Gastroesophageal sphincter (tissue), 4 donors: ENCODE measurements around the gene CELA2B. TPM values are rescaled to one million over a fixed set of nuclear protein-coding genes. Genes with fewer than 3 reads are reported as not detected.

Experiments
- ATAC-seq: fragments of 150-250 bp; one replicate; pipeline ENCODE4 v1.9.1; 2016; ENCODE audit warnings: mild to moderate bottlenecking, moderate library complexity
- H3K27ac ChIP-seq, 4 donors: fragments of 200-600 bp; sonication (generic) in 3 of 4; 1 replicate in 3 of 4; 2 replicates in 1 of 4; pipeline ENCODE4 v1.5.1; 2016 to 2019
- H3K27me3 ChIP-seq: fragments of 200-600 bp; sonication (generic); one replicate; pipeline ENCODE4 v1.5.1; 2019
- H3K36me3 ChIP-seq, 2 donors: fragments of 200-600 bp; sonication (generic); one replicate each; pipeline ENCODE4 v1.5.1; 2019; ENCODE audit warnings: control low read depth in 1 of 2
- H3K4me1 ChIP-seq, 3 donors: fragments of 200-600 bp; sonication (generic); 1 replicate in 2 of 3; 2 replicates in 1 of 3; pipeline ENCODE4 v1.5.1; 2016 to 2019; ENCODE audit warnings: control low read depth in 2 of 3
- H3K4me3 ChIP-seq, 2 donors: fragments of 200-600 bp; sonication (generic); one replicate each; pipeline ENCODE4 v1.5.1; 2019; ENCODE audit warnings: mild to moderate bottlenecking in 1 of 2, moderate library complexity in 1 of 2
- H3K9me3 ChIP-seq, 3 donors: fragments of 200-600 bp; sonication (generic); one replicate each; pipeline ENCODE4 v1.5.1; 2017 to 2019; ENCODE audit warnings: control low read depth in 2 of 3
- CTCF ChIP-seq, 4 experiments: fragments of 200-600 bp in 2 of 4; fragments of 450-650 bp in 2 of 4; sonication (generic) in 1 of 4; IDR thresholded peaks; one replicate each; pipeline ENCODE4 v1.5.1; 2017 to 2019; ENCODE audit warnings: antibody characterized with exemption in 4 of 4, mild to moderate bottlenecking in 2 of 4, moderate library complexity in 2 of 4
- EP300 ChIP-seq: sonication (generic); formaldehyde crosslinking; IDR thresholded peaks from one replicate; pipeline ENCODE4 v1.6.1; 2017; ENCODE audit warnings: antibody characterized with exemption, mild to moderate bottlenecking
- POLR2A ChIP-seq, 2 donors: fragments of 450-650 bp; IDR thresholded peaks; one replicate each; pipeline ENCODE4 v1.6.1; 2017; ENCODE audit warnings: antibody characterized with exemption in 2 of 2, mild to moderate bottlenecking in 2 of 2, moderate library complexity in 1 of 2
- POLR2AphosphoS5 ChIP-seq: sonication (generic); formaldehyde crosslinking; IDR thresholded peaks from one replicate; pipeline ENCODE4 v1.6.1; 2017; ENCODE audit warnings: antibody characterized with exemption
- WGBS, 2 donors: methylation state at CpG; one replicate each; pipeline ENCODE4 v1.1.5; 2018; ENCODE audit warnings: low coverage in 1 of 2; 5-methylcytosine and 5-hydroxymethylcytosine counted together
- total RNA-seq, 4 donors: library from RNA; depleted of rRNA; stranded (reverse); fragments of >200 nt; gene quantifications; one replicate each; pipeline ENCODE4 v1.1.0, GENCODE V29; 2016

CELA2B gene
- total RNA-seq, 4 donors from 2014 or later: not detected

- Histone ChIP-seq H3K27ac (no peak overlapping the region), H3K36me3 (peaks cover 0 to 6% of the 10 kb centered on the region in 2 donors), H3K9me3 (no peaks in the 10 kb centered on the region), H3K4me3 (no peak overlapping the region), H3K27me3 (no peaks in the 10 kb centered on the region), H3K4me1 (no peaks in the 10 kb centered on the region)
- no peak for ATAC-seq
- TF ChIP-seq CTCF (IDR thresholded peaks at IDR 0.05) (no peak), EP300 (no peak), POLR2AphosphoS5 (no peak), POLR2A (IDR thresholded peaks at IDR 0.05) (no peak)
- 98 to 100% methylated on average over 5 to 10 of the region's 17 CpGs for WGBS, 2 donors
Observed at GRCh38 chr1:15435239-15436077, 40.4 kb upstream of the CELA2B start.

GRCh38 chr1:15436881-15437442 is 38.9 kb upstream of the CELA2B start:
- H3K4me1 ChIP-seq: no peaks in the 10 kb centered on the region
- no peak overlapping the region for H3K4me3 ChIP-seq
- no peak for ATAC-seq
- TF ChIP-seq POLR2A (IDR thresholded peaks at IDR 0.05) (no peak), POLR2AphosphoS5 (no peak), CTCF (IDR thresholded peaks at IDR 0.05) (no peak), EP300 (no peak)
- H3K36me3 ChIP-seq: no peaks in the 10 kb centered on the region
- no peaks in the 10 kb centered on the region for H3K9me3 ChIP-seq
- H3K27ac ChIP-seq: no peak overlapping the region
- WGBS, 2 donors: 98 to 100% methylated on average over 2 to 5 of the region's 6 CpGs
- no peaks in the 10 kb centered on the region for H3K27me3 ChIP-seq

- 93 to 94% methylated on average over 7 to 11 of the region's 14 CpGs for WGBS, 2 donors
- no peaks in the 10 kb centered on the region for H3K4me1 ChIP-seq
Observed at GRCh38 chr1:15439325-15439724, 36.6 kb upstream of the CELA2B start.

DNA sequence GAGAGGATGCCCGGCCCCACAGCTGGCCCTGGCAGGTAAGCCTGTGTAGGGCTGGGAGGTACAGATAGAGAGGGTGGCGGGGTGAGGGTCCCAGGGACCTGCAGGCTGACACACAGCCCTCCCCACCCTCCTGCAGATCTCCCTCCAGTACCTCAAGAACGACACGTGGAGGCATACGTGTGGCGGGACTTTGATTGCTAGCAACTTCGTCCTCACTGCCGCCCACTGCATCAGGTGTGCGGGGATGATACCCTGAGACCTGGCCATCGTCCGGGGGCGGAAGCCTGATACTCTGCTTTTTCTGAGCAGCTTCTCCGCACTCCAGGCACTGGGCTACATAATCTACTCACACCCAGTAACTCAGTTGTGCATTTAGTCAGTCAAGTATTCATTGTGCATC is 35.5 kb upstream of the CELA2B start:
- WGBS, 2 donors: 91% methylated on average over 10 of the region's 13 CpGs; no CpG with 5 or more reads in 1 of the 2 donors
- no peak for TF ChIP-seq POLR2AphosphoS5
- H3K9me3 ChIP-seq: no peaks in the 10 kb centered on the region
- no peak overlapping the region for H3K4me3 ChIP-seq
- no peak overlapping the region for H3K27ac ChIP-seq
- no peaks in the 10 kb centered on the region for H3K27me3 ChIP-seq
- no peaks in the 10 kb centered on the region for H3K4me1 ChIP-seq
- no peaks in the 10 kb centered on the region for H3K36me3 ChIP-seq
- ATAC-seq: no peak

More at GRCh38 chr1:15439325-15439724, 36.6 kb upstream of the CELA2B start:
- no peaks in the 10 kb centered on the region for H3K36me3 ChIP-seq
- TF ChIP-seq CTCF (IDR thresholded peaks at IDR 0.05) (no peak), POLR2AphosphoS5 (no peak), EP300 (no peak), POLR2A (IDR thresholded peaks at IDR 0.05) (no peak)
- no peaks in the 10 kb centered on the region for H3K27me3 ChIP-seq
- ATAC-seq: no peak
- no peak overlapping the region for H3K27ac ChIP-seq
- H3K9me3 ChIP-seq: no peaks in the 10 kb centered on the region
- no peak overlapping the region for H3K4me3 ChIP-seq

- Histone ChIP-seq H3K27me3 (no peaks in the 10 kb centered on the region), H3K27ac (no peak overlapping the region), H3K4me1 (no peaks in the 10 kb centered on the region), H3K4me3 (no peak overlapping the region), H3K9me3 (no peaks in the 10 kb centered on the region), H3K36me3 (no peaks in the 10 kb centered on the region)
- no peak for ATAC-seq
- 50 to 85% methylated on average over 4 to 6 of the region's 6 CpGs for WGBS, 2 donors
- no peak for TF ChIP-seq POLR2AphosphoS5
Observed at GRCh38 chr1:15441247-15441646, 34.7 kb upstream of the CELA2B start.

- no peak for ATAC-seq
- H3K4me3 ChIP-seq: no peak overlapping the region
- 100% methylated on average over 1 of the region's 8 CpGs; no CpG with 5 or more reads in 1 of the 2 donors for WGBS, 2 donors
Observed at GRCh38 chr1:15442119-15442518, 33.8 kb upstream of the CELA2B start.

More at GRCh38 chr1:15442119-15442518, 33.8 kb upstream of the CELA2B start:
- TF ChIP-seq POLR2A (IDR thresholded peaks at IDR 0.05): no peak
- no peak for TF ChIP-seq POLR2AphosphoS5
- TF ChIP-seq EP300: no peak
- TF ChIP-seq CTCF (IDR thresholded peaks at IDR 0.05): no peak
- H3K36me3 ChIP-seq: no peaks in the 10 kb centered on the region
- no peak overlapping the region for H3K27ac ChIP-seq
- no peaks in the 10 kb centered on the region for H3K9me3 ChIP-seq
- no peaks in the 10 kb centered on the region for H3K4me1 ChIP-seq
- no peaks in the 10 kb centered on the region for H3K27me3 ChIP-seq
